ENCODE data around the gene FGF2. TPM values are rescaled to one million over a fixed set of nuclear protein-coding genes. Genes with fewer than 3 reads are reported as not detected.
"Not testable (repeated sequence)": the region's sequence is repeated elsewhere in the genome, so short reads cannot be mapped to it uniquely, and the experiment has no call there.

The FGF2 gene
- total RNA-seq, 2 donors from 2014 or later: 25.5 to 50.2 TPM

DNA sequence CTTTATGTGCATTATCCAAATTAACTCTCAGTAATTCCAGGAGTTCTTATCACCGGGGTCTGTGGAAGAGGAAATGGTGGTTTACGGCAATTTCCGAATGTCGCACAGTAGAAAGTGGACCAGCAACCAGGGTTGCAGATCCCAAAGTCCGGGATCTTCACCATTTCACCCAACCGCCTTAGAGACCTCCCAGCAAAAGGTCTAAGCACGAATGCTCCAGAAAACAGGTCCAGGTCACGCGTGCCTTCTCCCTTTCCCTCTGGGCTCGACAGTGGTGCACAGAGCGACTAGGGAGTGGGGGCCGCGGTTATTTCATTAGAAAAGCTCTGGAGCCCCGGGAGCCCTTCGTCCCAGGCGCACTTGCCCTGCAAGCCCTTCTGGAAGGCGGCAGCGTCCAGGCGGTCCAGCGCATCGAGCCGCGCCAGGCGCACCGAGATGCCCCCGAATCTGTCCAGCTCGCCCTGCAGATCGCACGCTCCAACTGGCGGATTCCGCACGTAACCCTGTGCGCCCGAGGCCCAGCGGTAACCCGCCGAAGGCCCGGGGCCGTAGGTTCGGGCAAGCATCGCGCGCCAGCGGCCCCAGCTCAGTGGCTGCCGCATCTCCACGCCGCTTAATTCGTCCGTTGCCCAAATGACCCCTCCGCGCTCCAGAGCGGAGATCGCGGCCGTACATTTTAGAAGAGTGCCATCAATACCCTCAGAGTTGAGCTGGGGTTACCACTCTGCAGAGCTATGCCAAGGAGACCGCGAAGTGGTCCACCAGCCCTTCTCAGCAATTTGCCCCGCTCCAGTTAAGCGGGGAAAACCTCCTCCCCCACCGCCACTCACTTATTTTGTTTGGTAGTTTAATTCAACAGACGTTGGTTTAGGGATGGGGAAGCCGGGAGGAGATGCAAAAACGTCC is 95.6 kb downstream of the FGF2 start, which contains the start of gene NUDT6:
TSS of gene NUDT6 (minus strand) at position 627 of the 906 bp plus-strand sequence. CDS start at position 602, 25 bp downstream.
- peak within 1 kb of the TSS; percentile 88 for H3K4me3 ChIP-seq
- peaks cover 7 to 19% of the 10 kb centered on the region in 2 donors for H3K4me1 ChIP-seq (ENCODE audit: control insufficient read depth in 1 of 2, low read depth in 2 of 2)
- no peaks in the 10 kb centered on the region for H3K27me3 ChIP-seq (replicated peaks; ENCODE audit: insufficient read depth)
- DNase-seq (ENCODE audit: low spot score) (no peak), ATAC-seq (ENCODE audit: insufficient number of reproducible peaks, low FRiP score, low read depth) (no peak)
- TF ChIP-seq, protein P1, sequence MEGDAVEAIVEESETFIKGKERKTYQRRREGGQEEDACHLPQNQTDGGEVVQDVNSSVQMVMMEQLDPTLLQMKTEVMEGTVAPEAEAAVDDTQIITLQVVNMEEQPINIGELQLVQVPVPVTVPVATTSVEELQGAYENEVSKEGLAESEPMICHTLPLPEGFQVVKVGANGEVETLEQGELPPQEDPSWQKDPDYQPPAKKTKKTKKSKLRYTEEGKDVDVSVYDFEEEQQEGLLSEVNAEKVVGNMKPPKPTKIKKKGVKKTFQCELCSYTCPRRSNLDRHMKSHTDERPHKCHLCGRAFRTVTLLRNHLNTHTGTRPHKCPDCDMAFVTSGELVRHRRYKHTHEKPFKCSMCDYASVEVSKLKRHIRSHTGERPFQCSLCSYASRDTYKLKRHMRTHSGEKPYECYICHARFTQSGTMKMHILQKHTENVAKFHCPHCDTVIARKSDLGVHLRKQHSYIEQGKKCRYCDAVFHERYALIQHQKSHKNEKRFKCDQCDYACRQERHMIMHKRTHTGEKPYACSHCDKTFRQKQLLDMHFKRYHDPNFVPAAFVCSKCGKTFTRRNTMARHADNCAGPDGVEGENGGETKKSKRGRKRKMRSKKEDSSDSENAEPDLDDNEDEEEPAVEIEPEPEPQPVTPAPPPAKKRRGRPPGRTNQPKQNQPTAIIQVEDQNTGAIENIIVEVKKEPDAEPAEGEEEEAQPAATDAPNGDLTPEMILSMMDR (IDR thresholded peaks at IDR 0.05): no peak
- no peaks in the 10 kb centered on the region for H3K36me3 ChIP-seq
- H3K9me3 ChIP-seq: no peaks in the 10 kb centered on the region
- H3K27ac ChIP-seq: peak within 1 kb of the TSS; percentile 66 to 71

DNA sequence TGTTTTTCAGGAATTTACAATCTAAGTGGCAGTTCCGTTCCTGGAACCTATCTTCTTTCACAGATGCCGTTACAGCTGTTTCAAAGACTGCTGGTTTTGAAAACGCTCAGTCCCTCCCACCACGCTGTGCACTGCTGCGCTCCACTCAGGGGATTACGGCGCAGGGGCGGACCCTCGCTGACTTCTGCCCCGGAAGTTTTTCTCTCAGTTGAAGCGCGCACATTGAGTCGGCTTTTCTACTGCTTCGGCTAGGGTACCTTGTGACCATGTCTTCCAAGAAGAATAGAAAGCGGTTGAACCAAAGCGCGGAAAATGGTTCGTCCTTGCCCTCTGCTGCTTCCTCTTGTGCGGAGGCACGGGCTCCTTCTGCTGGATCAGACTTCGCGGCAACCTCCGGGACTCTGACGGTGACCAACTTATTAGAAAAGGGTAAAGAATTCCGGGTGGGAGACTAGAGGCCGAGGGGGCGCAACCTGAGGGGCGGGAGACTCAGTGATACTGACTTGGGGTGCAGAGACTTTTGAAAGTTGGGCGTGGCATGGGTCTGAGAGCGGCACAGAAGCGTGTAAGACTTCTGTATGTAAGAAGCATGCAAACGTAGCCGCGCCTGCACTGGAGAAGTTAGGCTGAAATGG is 96.4 kb downstream of the FGF2 start:
- Histone ChIP-seq H3K27ac (peak overlapping the region; percentile 66 to 71), H3K9me3 (no peaks in the 10 kb centered on the region), H3K36me3 (no peaks in the 10 kb centered on the region), H3K4me1 (ENCODE audit: control insufficient read depth in 1 of 2, low read depth in 2 of 2) (peaks cover 7 to 19% of the 10 kb centered on the region in 2 donors), H3K4me3 (peak overlapping the region; percentile 88), H3K27me3 (replicated peaks; ENCODE audit: insufficient read depth) (no peaks in the 10 kb centered on the region)
- TF ChIP-seq, protein P1 (IDR thresholded peaks at IDR 0.05): no peak
- ATAC-seq (ENCODE audit: insufficient number of reproducible peaks, low FRiP score, low read depth) (peak; percentile 80), DNase-seq (ENCODE audit: low spot score) (peak; percentile 33)

DNA sequence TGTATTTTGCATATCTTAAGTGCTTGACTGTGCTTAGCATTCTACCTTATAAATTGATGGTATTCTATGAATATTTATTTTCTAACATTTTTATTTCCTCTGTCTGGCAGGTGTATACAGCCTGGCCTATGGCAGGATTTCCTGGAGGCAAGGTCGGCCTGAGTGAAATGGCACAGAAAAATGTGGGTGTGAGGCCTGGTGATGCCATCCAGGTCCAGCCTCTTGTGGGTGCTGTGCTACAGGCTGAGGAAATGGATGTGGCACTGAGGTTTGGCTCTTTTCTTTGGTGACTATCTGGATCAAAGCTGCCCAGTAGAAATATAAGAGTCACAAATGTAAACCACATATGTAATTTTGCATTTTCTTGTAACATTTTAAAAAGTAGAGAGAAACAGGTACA is 102.3 kb downstream of the FGF2 start:
- Histone ChIP-seq H3K4me1 (ENCODE audit: control insufficient read depth in 1 of 2, low read depth in 2 of 2) (peaks cover 3 to 7% of the 10 kb centered on the region in 2 donors), H3K36me3 (no peaks in the 10 kb centered on the region), H3K27me3 (replicated peaks; ENCODE audit: insufficient read depth) (no peaks in the 10 kb centered on the region), H3K27ac (no peak overlapping the region), H3K9me3 (no peaks in the 10 kb centered on the region), H3K4me3 (no peak overlapping the region)
- no peak for ATAC-seq (ENCODE audit: insufficient number of reproducible peaks, low FRiP score, low read depth)
- no peak for DNase-seq (ENCODE audit: low spot score)
- TF ChIP-seq, protein P1 (IDR thresholded peaks at IDR 0.05): no peak

DNA sequence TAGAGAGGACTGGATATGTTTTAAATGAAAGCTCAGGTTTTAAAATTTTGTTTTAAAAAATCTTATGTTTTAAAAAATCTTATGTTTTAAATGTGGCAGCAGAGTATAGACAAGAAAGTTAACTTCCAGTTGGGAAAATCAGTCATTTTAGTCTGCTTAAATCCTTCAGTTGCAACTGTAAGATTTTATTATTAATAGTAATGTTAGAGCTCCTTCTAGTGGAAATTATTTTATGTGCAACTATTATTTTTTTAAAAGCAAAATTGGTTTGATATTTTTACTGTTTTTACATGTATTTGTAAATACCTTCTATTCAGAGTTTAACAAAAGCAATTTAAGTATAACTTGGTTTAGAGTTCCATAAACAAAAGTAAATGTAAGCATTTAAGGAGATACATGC is 104.2 kb downstream of the FGF2 start:
- Histone ChIP-seq H3K27me3 (replicated peaks; ENCODE audit: insufficient read depth) (no peaks in the 10 kb centered on the region), H3K9me3 (no peaks in the 10 kb centered on the region), H3K4me3 (no peak overlapping the region), H3K27ac (no peak overlapping the region), H3K36me3 (peaks cover 10% of the 10 kb centered on the region), H3K4me1 (ENCODE audit: control insufficient read depth in 1 of 2, low read depth in 2 of 2) (no peaks in the 10 kb centered on the region)
- ATAC-seq (ENCODE audit: insufficient number of reproducible peaks, low FRiP score, low read depth): no peak
- DNase-seq (ENCODE audit: low spot score): no peak
- TF ChIP-seq, protein P1 (IDR thresholded peaks at IDR 0.05): peak; percentile 63

DNA sequence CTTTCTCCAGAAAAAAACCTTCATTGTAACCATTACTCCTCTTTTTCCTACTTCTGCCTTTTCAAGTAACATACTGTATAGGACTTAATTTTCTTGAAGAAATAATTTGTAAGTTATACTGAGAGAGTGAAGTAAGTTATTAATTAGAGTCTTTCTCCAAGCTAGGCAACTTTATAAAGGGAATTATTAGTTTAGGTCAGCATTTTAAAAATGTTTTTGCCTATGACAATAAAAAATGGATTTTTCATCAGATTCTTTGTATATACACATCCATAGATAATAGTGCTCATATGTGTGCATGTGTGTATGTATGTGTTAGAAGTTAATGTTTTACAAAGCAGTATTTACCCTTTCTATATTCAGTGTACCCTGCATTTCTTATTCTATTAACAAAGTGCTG is 106.1 kb downstream of the FGF2 start:
- TF ChIP-seq, protein P1 (IDR thresholded peaks at IDR 0.05): no peak
- H3K36me3 ChIP-seq: peaks cover 10% of the 10 kb centered on the region

DNA sequence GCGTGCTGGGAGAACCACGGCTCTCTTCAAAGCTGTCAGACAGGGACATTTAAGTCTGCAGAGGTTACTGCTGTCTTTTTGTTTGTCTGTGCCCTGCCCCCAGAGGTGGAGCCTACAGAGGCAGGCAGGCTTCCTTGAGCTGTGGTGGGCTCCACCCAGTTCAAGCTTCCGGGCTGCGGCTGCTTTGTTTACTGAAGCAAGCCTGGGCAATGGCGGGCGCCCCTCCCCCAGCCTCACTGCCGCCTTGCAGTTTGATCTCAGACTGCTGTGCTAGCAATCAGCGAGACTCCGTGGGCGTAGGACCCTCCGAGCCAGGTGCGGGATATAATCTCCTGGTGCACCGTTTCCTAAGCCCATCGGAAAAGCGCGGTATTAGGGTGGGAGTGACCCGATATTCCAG is 118.5 kb downstream of the FGF2 start:
- peaks cover 15% of the 10 kb centered on the region for H3K36me3 ChIP-seq

More for the DNA sequence above, 106.1 kb downstream of the FGF2 start:
- Histone ChIP-seq H3K4me1 (ENCODE audit: control insufficient read depth in 1 of 2, low read depth in 2 of 2) (no peaks in the 10 kb centered on the region), H3K9me3 (no peaks in the 10 kb centered on the region), H3K27ac (no peak overlapping the region), H3K4me3 (no peak overlapping the region), H3K27me3 (replicated peaks; ENCODE audit: insufficient read depth) (no peaks in the 10 kb centered on the region)
- DNase-seq (ENCODE audit: low spot score): no peak
- ATAC-seq (ENCODE audit: insufficient number of reproducible peaks, low FRiP score, low read depth): no peak

More for the DNA sequence above, 118.5 kb downstream of the FGF2 start:
- not testable (repeated sequence) for DNase-seq (ENCODE audit: low spot score); H3K27me3 ChIP-seq (replicated peaks; ENCODE audit: insufficient read depth); ATAC-seq (ENCODE audit: insufficient number of reproducible peaks, low FRiP score, low read depth); H3K4me3 ChIP-seq; H3K4me1 ChIP-seq (ENCODE audit: control insufficient read depth in 1 of 2, low read depth in 2 of 2); H3K9me3 ChIP-seq; H3K27ac ChIP-seq

Measured in thoracic aorta (tissue), 2 donors.